A673 (cell line): Measurements from ENCODE around the gene TRABD.

Experiments
- CTCF ChIP-seq: fragments of 300-800, 200-600 bp; sonication (generic); conservative IDR thresholded peaks from 2 replicates; pipeline ENCODE4 v1.5.1; 2017; ENCODE audit warnings: low read depth, mild to moderate bottlenecking, antibody characterized with exemption, low read length, moderate library complexity, mixed read lengths
- EZH2 ChIP-seq: fragments of 200-600 bp; sonication (generic); IDR thresholded peaks from 2 replicates; pipeline ENCODE4 v1.6.1; 2017; ENCODE audit warnings: borderline replicate concordance, low read depth, mild to moderate bottlenecking, mixed read lengths, antibody characterized with exemption, low read length; ENCODE audit not compliant: poor library complexity, severe bottlenecking

- TF ChIP-seq CTCF = no peak
- no peak for TF ChIP-seq EZH2
These were observed at the start of gene TRABD for GRCh38 chr22:50185375-50186087.
